ENCODE measurements around the gene OR12D1. TPM values are rescaled to one million over a fixed set of nuclear protein-coding genes. Genes with fewer than 3 reads are reported as not detected.
A peak's percentile ranks its signal among the peaks of the same experiment; 100 is the strongest.

OR12D1 gene
- total RNA-seq, 1 donor from 2014 or later, result not detected

- H3K9me3 Mint-ChIP-seq (ENCODE audit: low read depth), result no peaks in the 10 kb centered on the region
- no peak for DNase-seq (ENCODE audit: low spot score)
- TF ChIP-seq CTCF (IDR thresholded peaks at IDR 0.05), result no peak
- no peaks in the 10 kb centered on the region for H3K36me3 Mint-ChIP-seq (ENCODE audit: low read depth)
- peaks cover 29% of the 10 kb centered on the region for H3K27me3 Mint-ChIP-seq (ENCODE audit: low read depth)
- no peaks in the 10 kb centered on the region for H3K4me1 Mint-ChIP-seq (ENCODE audit: low read depth)
- no peak within 1 kb of the TSS for H3K4me3 Mint-ChIP-seq (ENCODE audit: unreplicated experiment)
- no peak within 1 kb of the TSS for H3K27ac Mint-ChIP-seq (ENCODE audit: unreplicated experiment)
Observed at GRCh38 chr6:29395331-29395730, 19.4 kb upstream of the OR12D1 start, which contains the start of gene OR12D2. Gene OR12D2 (plus strand): TSS chr6:29395631. CDS start chr6:29396700, 1,069 bp downstream.

GRCh38 chr6:29399525-29399924 is 15.2 kb upstream of the OR12D1 start:
- H3K4me3 Mint-ChIP-seq (ENCODE audit: unreplicated experiment), result no peak overlapping the region
- no peaks in the 10 kb centered on the region for H3K4me1 Mint-ChIP-seq (ENCODE audit: low read depth)
- peaks cover 29% of the 10 kb centered on the region for H3K27me3 Mint-ChIP-seq (ENCODE audit: low read depth)

GRCh38 chr6:29403801-29404200 is 10.9 kb upstream of the OR12D1 start:
- Mint-ChIP-seq H3K27ac (ENCODE audit: unreplicated experiment) (no peak overlapping the region), H3K4me1 (ENCODE audit: low read depth) (no peaks in the 10 kb centered on the region), H3K27me3 (ENCODE audit: low read depth) (peaks cover 10% of the 10 kb centered on the region), H3K4me3 (ENCODE audit: unreplicated experiment) (no peak overlapping the region), H3K36me3 (ENCODE audit: low read depth) (no peaks in the 10 kb centered on the region), H3K9me3 (ENCODE audit: low read depth) (peaks cover 9% of the 10 kb centered on the region)
- DNase-seq (ENCODE audit: low spot score), result no peak
- TF ChIP-seq CTCF (IDR thresholded peaks at IDR 0.05), result no peak

More at GRCh38 chr6:29399525-29399924, 15.2 kb upstream of the OR12D1 start:
- H3K36me3 Mint-ChIP-seq (ENCODE audit: low read depth), result no peaks in the 10 kb centered on the region
- H3K9me3 Mint-ChIP-seq (ENCODE audit: low read depth), result no peaks in the 10 kb centered on the region
- DNase-seq (ENCODE audit: low spot score), result no peak
- no peak for TF ChIP-seq CTCF (IDR thresholded peaks at IDR 0.05)
- H3K27ac Mint-ChIP-seq (ENCODE audit: unreplicated experiment), result no peak overlapping the region

- H3K4me1 Mint-ChIP-seq (ENCODE audit: low read depth), result peaks cover 31% of the 10 kb centered on the region
- H3K27me3 Mint-ChIP-seq (ENCODE audit: low read depth), result peaks cover 3% of the 10 kb centered on the region
- TF ChIP-seq CTCF (IDR thresholded peaks at IDR 0.05), result no peak
- H3K36me3 Mint-ChIP-seq (ENCODE audit: low read depth), result no peaks in the 10 kb centered on the region
- H3K4me3 Mint-ChIP-seq (ENCODE audit: unreplicated experiment), result peak overlapping the region; percentile 20
- no peak for DNase-seq (ENCODE audit: low spot score)
- peak overlapping the region; percentile 93 for H3K27ac Mint-ChIP-seq (ENCODE audit: unreplicated experiment)
- H3K9me3 Mint-ChIP-seq (ENCODE audit: low read depth), result peaks cover 3% of the 10 kb centered on the region
Observed at GRCh38 chr6:29419516-29419915, 4.8 kb downstream of the OR12D1 start.

GRCh38 chr6:29424168-29424567 is 9.4 kb downstream of the OR12D1 start:
- no peak for TF ChIP-seq CTCF (IDR thresholded peaks at IDR 0.05)
- Mint-ChIP-seq H3K36me3 (ENCODE audit: low read depth) (no peaks in the 10 kb centered on the region), H3K4me3 (ENCODE audit: unreplicated experiment) (no peak overlapping the region), H3K27me3 (ENCODE audit: low read depth) (no peaks in the 10 kb centered on the region), H3K27ac (ENCODE audit: unreplicated experiment) (peak overlapping the region; percentile 25), H3K4me1 (ENCODE audit: low read depth) (peaks cover 26% of the 10 kb centered on the region), H3K9me3 (ENCODE audit: low read depth) (peaks cover 11% of the 10 kb centered on the region)
- DNase-seq (ENCODE audit: low spot score), result no peak
